Activated T-cell treated with anti-CD3 and anti-CD28 coated beads for 48 hours (primary cell): ENCODE measurements around the gene FTCD.
"Not testable (repeated sequence)": the region's sequence is repeated elsewhere in the genome, so short reads cannot be mapped to it uniquely, and the experiment has no call there.

Experiments
- DNase-seq: peaks from one replicate; pipeline ENCODE4 v3.0.0-alpha.2; 2020; ENCODE audit warnings: low read depth

Gene FTCD

GRCh38 chr21:46140352-46141003 lies 14.9 kb downstream of the FTCD start:
- not testable (repeated sequence) for DNase-seq

GRCh38 chr21:46139686-46140085 lies 15.7 kb downstream of the FTCD start:
- DNase-seq: no peak

GRCh38 chr21:46138383-46138970 lies 16.9 kb downstream of the FTCD start:
- no peak for DNase-seq

GRCh38 chr21:46137908-46138307 lies 17.5 kb downstream of the FTCD start:
- DNase-seq: no peak

- DNase-seq: no peak
Measured at GRCh38 chr21:46136739-46137349, 18.5 kb downstream of the FTCD start.

- DNase-seq: no peak
Measured at GRCh38 chr21:46135782-46136395, 19.5 kb downstream of the FTCD start.

GRCh38 chr21:46131838-46132651 lies 23.3 kb downstream of the FTCD start:
- DNase-seq: no peak

GRCh38 chr21:46131588-46131837 lies 23.9 kb downstream of the FTCD start:
- DNase-seq: no peak

- DNase-seq: no peak
Measured at GRCh38 chr21:46130831-46131587, 24.4 kb downstream of the FTCD start.

- no peak for DNase-seq
Measured at GRCh38 chr21:46129846-46130651, 25.3 kb downstream of the FTCD start.

GRCh38 chr21:46128933-46129571 lies 26.3 kb downstream of the FTCD start:
- DNase-seq: no peak

- no peak for DNase-seq
Measured at GRCh38 chr21:46128106-46128932, 27.1 kb downstream of the FTCD start.

GRCh38 chr21:46127239-46128105 lies 27.9 kb downstream of the FTCD start:
- no peak for DNase-seq

GRCh38 chr21:46126309-46127238 lies 28.8 kb downstream of the FTCD start:
- DNase-seq: no peak

- no peak for DNase-seq
Measured at GRCh38 chr21:46125846-46126301, 29.5 kb downstream of the FTCD start.

- DNase-seq: no peak
Measured at GRCh38 chr21:46124926-46125845, 30.2 kb downstream of the FTCD start.
